ENCODE measurements around the gene AZIN2. TPM values are rescaled to one million over a fixed set of nuclear protein-coding genes. Genes with fewer than 3 reads are reported as not detected.

AZIN2 gene
- total and polyA plus RNA-seq, 4 donors = 0.68 to 2.6 (median 0.74) TPM

- TF ChIP-seq GABPA (IDR thresholded peaks at IDR 0.05 in 1 of 2, conservative IDR thresholded peaks at IDR 0.05 in 1 of 2) = no peak
- no peak for TF ChIP-seq SP1 (IDR thresholded peaks at IDR 0.05)
- no peak for TF ChIP-seq JUND (IDR thresholded peaks at IDR 0.05)
Observed at GRCh38 chr1:33149453-33150190, 68.7 kb downstream of the AZIN2 start (continued).

GRCh38 chr1:33150522-33150921 is 69.6 kb downstream of the AZIN2 start:
- Histone ChIP-seq H3K9me3 (ENCODE audit: control insufficient read depth in 4 of 4, low read length in 3 of 4) (no peaks in the 10 kb centered on the region), H3K4me3 (ENCODE audit: low read depth in 1 of 3, low read length in 3 of 3) (no peak overlapping the region), H3K27ac (ENCODE audit: low read depth in 1 of 2, low read length in 2 of 2) (no peak overlapping the region), H3K4me1 (ENCODE audit: control insufficient read depth in 4 of 4, insufficient read depth in 4 of 4, low read length in 3 of 4) (no peaks in the 10 kb centered on the region), H3K9ac (ENCODE audit: low read depth in 1 of 2, low read length in 2 of 2) (no peak overlapping the region), H3K27me3 (ENCODE audit: control insufficient read depth in 4 of 4, insufficient read depth in 4 of 4, low read length in 3 of 4) (no peaks in the 10 kb centered on the region), H3K36me3 (ENCODE audit: control insufficient read depth in 4 of 4, insufficient read depth in 3 of 4, low read depth in 1 of 4, low read length in 3 of 4) (no peaks in the 10 kb centered on the region)
- DNase-seq (ENCODE audit: low spot score) = no peak
- WGBS = 87% methylated on average over 4 of the region's 4 CpGs
- no peak for TF ChIP-seq CTCF (IDR thresholded peaks at IDR 0.05; ENCODE audit: low read depth, low read length, missing input control)
- TF ChIP-seq TAF1 (conservative IDR thresholded peaks at IDR 0.05) = no peak
- TF ChIP-seq FOXA2 (IDR thresholded peaks at IDR 0.05) = no peak
- TF ChIP-seq HNF4G (IDR thresholded peaks at IDR 0.05) = no peak

GRCh38 chr1:33151116-33151515 is 70.2 kb downstream of the AZIN2 start:
- 80% methylated on average over 7 of the region's 7 CpGs for WGBS

More at GRCh38 chr1:33151116-33151515, 70.2 kb downstream of the AZIN2 start:
- TF ChIP-seq SP1 (IDR thresholded peaks at IDR 0.05) (no peak), REST (IDR thresholded peaks at IDR 0.05) (no peak), RAD21 (IDR thresholded peaks at IDR 0.05) (no peak), FOXA2 (IDR thresholded peaks at IDR 0.05) (no peak), YY1 (IDR thresholded peaks at IDR 0.05) (no peak), MAX (IDR thresholded peaks at IDR 0.05) (no peak), TAF1 (conservative IDR thresholded peaks at IDR 0.05) (no peak), HNF4A (conservative IDR thresholded peaks at IDR 0.05) (no peak), EGR1 (IDR thresholded peaks at IDR 0.05; ENCODE audit: low read depth in 2 of 2) (no peak), JUND (IDR thresholded peaks at IDR 0.05) (no peak), NR2F2 (IDR thresholded peaks at IDR 0.05) (no peak), RXRA (IDR thresholded peaks at IDR 0.05) (no peak), CTCF (IDR thresholded peaks at IDR 0.05; ENCODE audit: low read depth, low read length, missing input control) (no peak), ZBTB33 (IDR thresholded peaks at IDR 0.05) (no peak), ATF3 (IDR thresholded peaks at IDR 0.05) (no peak), GABPA (IDR thresholded peaks at IDR 0.05 in 1 of 2, conservative IDR thresholded peaks at IDR 0.05 in 1 of 2) (no peak), HNF4G (IDR thresholded peaks at IDR 0.05) (no peak), FOXA1 (IDR thresholded peaks at IDR 0.05) (no peak)
- Histone ChIP-seq H3K27me3 (ENCODE audit: control insufficient read depth in 4 of 4, insufficient read depth in 4 of 4, low read length in 3 of 4) (no peaks in the 10 kb centered on the region), H3K4me3 (ENCODE audit: low read depth in 1 of 3, low read length in 3 of 3) (no peak overlapping the region), H3K4me1 (ENCODE audit: control insufficient read depth in 4 of 4, insufficient read depth in 4 of 4, low read length in 3 of 4) (no peaks in the 10 kb centered on the region), H3K36me3 (ENCODE audit: control insufficient read depth in 4 of 4, insufficient read depth in 3 of 4, low read depth in 1 of 4, low read length in 3 of 4) (no peaks in the 10 kb centered on the region), H3K9me3 (ENCODE audit: control insufficient read depth in 4 of 4, low read length in 3 of 4) (no peaks in the 10 kb centered on the region), H3K9ac (ENCODE audit: low read depth in 1 of 2, low read length in 2 of 2) (no peak overlapping the region), H3K27ac (ENCODE audit: low read depth in 1 of 2, low read length in 2 of 2) (no peak overlapping the region)
- no peak for DNase-seq (ENCODE audit: low spot score)

All from liver (tissue), 9 donors.